GM21360 (cell line): ENCODE measurements around the gene IL6.
A peak's percentile ranks its signal among the peaks of the same experiment; 100 is the strongest.

Experiments used
- ATAC-seq: cut with Tn5 transposase; IDR thresholded peaks from one replicate; pipeline ENCODE4 v1.9.1; 2021; ENCODE audit warnings: mild to moderate bottlenecking, moderate library complexity; ENCODE audit not compliant: unreplicated experiment

Gene IL6

DNA sequence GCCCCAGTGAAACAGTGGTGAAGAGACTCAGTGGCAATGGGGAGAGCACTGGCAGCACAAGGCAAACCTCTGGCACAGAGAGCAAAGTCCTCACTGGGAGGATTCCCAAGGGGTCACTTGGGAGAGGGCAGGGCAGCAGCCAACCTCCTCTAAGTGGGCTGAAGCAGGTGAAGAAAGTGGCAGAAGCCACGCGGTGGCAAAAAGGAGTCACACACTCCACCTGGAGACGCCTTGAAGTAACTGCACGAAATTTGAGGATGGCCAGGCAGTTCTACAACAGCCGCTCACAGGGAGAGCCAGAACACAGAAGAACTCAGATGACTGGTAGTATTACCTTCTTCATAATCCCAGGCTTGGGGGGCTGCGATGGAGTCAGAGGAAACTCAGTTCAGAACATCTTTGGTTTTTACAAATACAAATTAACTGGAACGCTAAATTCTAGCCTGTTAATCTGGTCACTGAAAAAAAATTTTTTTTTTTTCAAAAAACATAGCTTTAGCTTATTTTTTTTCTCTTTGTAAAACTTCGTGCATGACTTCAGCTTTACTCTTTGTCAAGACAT lies 574 bp upstream of the IL6 start:
- peak; percentile 69 for ATAC-seq

DNA sequence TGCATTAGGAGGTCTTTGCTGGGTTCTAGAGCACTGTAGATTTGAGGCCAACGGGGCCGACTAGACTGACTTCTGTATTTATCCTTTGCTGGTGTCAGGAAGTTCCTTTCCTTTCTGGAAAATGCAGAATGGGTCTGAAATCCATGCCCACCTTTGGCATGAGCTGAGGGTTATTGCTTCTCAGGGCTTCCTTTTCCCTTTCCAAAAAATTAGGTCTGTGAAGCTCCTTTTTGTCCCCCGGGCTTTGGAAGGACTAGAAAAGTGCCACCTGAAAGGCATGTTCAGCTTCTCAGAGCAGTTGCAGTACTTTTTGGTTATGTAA lies 675 bp downstream of the IL6 start:
- ATAC-seq: no peak

GRCh38 chr7:22728401-22729029 lies 1.5 kb downstream of the IL6 start:
- ATAC-seq: no peak

DNA sequence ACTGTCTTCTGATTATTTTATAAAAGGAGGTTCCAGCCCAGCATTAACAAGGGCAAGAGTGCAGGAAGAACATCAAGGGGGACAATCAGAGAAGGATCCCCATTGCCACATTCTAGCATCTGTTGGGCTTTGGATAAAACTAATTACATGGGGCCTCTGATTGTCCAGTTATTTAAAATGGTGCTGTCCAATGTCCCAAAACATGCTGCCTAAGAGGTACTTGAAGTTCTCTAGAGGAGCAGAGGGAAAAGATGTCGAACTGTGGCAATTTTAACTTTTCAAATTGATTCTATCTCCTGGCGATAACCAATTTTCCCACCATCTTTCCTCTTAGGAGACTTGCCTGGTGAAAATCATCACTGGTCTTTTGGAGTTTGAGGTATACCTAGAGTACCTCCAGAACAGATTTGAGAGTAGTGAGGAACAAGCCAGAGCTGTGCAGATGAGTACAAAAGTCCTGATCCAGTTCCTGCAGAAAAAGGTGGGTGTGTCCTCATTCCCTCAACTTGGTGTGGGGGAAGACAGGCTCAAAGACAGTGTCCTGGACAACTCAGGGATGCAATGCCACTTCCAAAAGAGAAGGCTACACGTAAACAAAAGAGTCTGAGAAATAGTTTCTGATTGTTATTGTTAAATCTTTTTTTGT lies 2.3 kb downstream of the IL6 start:
- ATAC-seq: no peak

DNA sequence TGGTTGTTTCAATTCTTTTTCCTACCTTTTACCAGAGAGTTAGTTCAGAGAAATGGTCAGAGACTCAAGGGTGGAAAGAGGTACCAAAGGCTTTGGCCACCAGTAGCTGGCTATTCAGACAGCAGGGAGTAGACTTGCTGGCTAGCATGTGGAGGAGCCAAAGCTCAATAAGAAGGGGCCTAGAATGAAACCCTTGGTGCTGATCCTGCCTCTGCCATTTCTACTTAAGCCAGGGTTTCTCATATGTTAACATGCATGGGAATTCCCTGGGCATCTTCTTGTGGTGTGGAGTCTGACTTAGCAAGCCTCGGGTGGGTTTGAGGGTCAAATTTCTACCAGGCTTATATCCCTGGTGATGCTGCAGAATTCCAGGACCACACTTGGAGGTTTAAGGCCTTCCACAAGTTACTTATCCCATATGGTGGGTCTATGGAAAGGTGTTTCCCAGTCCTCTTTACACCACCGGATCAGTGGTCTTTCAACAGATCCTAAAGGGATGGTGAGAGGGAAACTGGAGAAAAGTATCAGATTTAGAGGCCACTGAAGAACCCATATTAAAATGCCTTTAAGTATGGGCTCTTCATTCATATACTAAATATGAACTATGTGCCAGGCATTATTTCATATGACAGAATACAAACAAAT lies 3.2 kb downstream of the IL6 start:
- ATAC-seq: no peak

DNA sequence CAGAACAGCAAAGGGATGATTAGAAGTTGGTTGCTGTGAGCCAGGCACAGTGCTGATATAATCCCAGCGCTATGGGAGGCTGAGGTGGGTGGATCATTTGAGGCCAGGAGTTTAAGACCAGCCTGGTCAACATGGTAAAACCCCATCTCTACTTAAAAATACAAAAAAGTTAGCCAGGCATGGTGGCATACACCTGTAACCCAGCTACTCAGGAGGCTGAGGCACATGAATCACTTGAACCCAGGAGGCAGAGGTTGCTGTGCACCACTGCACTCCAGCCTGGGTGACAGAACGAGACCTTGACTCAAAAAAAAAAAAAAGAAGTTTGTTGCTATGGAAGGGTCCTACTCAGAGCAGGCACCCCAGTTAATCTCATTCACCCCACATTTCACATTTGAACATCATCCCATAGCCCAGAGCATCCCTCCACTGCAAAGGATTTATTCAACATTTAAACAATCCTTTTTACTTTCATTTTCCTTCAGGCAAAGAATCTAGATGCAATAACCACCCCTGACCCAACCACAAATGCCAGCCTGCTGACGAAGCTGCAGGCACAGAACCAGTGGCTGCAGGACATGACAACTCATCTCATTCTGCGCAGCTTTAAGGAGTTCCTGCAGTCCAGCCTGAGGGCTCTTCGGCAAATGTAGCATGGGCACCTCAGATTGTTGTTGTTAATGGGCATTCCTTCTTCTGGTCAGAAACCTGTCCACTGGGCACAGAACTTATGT lies 4.1 kb downstream of the IL6 start:
- ATAC-seq: no peak

- no peak for ATAC-seq
Observed at GRCh38 chr7:22731766-22732165, 4.8 kb downstream of the IL6 start.

- no peak for ATAC-seq
Observed at GRCh38 chr7:22732556-22733126, 5.6 kb downstream of the IL6 start.

- ATAC-seq: no peak
Observed at GRCh38 chr7:22733761-22734160, 6.8 kb downstream of the IL6 start.

DNA sequence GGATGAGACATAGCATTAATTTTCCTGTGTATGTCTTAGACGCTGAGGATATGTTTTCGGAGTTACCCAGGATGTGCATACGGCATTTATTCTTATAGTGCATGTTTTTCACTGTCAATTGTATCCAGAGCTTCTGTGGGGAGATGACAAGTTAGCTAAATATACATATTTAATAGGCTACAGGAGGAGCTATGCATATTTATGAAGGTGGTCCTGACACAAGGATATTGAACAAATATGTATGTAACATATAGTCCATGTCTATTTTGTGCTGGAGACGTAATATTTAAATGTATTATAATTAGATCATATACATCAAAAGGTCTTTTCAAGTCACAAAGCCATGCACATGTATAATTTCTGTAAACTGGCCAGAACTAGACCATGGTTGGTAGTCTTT lies 16.0 kb downstream of the IL6 start:
- ATAC-seq: no peak

GRCh38 chr7:22751341-22751740 lies 24.3 kb downstream of the IL6 start:
- no peak for ATAC-seq

GRCh38 chr7:22757338-22757994 lies 30.5 kb downstream of the IL6 start:
- no peak for ATAC-seq

DNA sequence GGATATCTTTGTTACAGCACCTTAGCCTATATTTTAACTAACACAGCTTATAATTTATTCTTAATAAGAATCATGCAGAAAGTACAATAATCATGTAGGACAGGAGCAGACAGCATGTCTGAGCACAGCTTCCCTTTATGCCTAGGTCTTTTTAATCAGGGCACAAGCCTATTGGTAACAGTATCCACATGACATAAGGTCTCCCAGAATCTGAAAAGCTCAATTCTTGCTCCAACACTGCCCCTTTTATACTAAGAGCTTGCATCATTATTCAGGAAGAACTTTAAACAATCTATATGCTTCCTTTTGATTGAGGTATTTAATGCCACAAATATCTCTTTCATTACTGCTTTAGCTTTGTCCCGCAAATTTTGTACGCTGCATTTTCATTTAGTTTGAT lies 31.6 kb downstream of the IL6 start:
- no peak for ATAC-seq

GRCh38 chr7:22759721-22760120 lies 32.7 kb downstream of the IL6 start:
- no peak for ATAC-seq

- ATAC-seq: no peak
Observed at GRCh38 chr7:22762866-22763265, 35.9 kb downstream of the IL6 start.

GRCh38 chr7:22765609-22766008 lies 38.6 kb downstream of the IL6 start:
- ATAC-seq: no peak

DNA sequence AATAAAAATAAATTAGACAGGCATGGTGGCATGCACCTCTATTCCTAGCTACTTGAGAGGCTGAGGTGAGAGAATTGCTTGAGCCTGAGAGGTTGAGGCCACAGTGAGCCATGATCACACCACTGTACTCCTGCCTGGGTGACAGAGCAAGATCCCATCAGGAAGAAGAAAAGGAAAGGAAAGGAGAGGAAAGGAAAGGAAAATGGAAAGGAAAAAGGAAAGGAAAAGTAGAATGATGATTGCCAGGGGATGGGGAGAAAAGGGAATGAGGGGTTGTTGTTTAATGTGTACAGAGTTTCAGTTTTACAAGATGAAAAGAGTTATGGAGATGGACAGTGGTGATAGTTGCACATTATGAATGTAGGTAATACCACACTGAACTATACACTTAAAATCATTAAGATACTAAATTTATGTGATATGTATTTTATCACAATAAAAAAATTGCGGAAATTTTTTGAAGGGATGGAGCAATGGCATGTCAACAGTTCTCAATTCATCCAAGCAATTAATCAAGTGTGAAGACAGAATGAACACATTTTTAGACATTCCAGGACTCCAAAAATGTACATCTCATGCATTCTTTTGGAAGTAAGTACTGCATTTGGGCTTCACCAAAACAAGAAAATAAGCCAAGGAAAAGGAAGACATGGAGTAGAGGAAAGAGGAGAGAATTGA lies 44.3 kb downstream of the IL6 start:
- no peak for ATAC-seq

GRCh38 chr7:22771872-22772228 lies 44.9 kb downstream of the IL6 start:
- no peak for ATAC-seq

DNA sequence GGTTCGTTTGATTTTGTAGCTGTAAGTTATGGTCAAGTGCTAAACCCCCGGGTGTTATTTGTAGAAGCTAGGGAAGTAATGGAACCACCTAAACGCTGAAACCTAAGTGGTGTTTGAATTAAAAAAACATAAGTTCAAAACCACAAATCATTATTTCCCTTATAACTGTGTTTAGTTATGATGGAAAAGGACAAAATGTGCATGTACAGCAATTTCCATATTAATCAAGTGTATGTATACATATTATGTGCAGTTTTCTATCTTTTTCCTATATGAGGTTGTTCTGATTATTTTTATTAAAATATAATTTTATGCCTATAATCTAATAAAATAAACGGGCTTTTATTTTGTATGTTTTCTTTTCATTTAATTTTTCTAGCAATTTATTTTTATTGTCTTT lies 45.9 kb downstream of the IL6 start:
- no peak for ATAC-seq

DNA sequence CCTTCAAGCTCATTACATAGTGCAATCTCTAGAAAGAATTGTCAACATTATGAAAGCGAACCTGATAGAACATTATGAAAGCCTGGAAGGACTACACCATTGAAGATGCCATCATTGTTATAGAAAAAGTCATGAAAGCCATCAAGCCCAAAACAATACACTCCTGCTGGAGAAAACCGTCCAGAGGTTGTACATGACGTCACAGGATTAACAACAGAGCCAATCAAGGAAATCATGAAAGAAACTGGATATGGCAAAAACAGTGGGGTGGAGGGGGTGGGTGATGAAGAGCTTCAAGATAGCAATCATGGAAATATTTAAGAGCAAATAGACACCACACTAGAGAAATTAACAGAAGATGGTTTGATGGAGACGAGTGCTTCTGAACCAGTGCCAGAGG lies 50.0 kb downstream of the IL6 start:
- no peak for ATAC-seq
